Mesendoderm (in vitro differentiated cells): ENCODE results near the gene RAB36.

ENCODE experiments used
- DNase-seq: peaks from one replicate; pipeline ENCODE4 v3.0.0; 2013
- H2AK5ac ChIP-seq: 2 replicates; pipeline ENCODE4 v1.6.1; 2013; ENCODE audit warnings: low read length, inconsistent platforms
- H2BK120ac ChIP-seq: 2 replicates; pipeline ENCODE4 v1.6.1; 2013; ENCODE audit warnings: low read depth, mild to moderate bottlenecking, low read length, moderate library complexity, mixed read lengths
- H2BK15ac ChIP-seq: replicated peaks from 2 replicates; pipeline ENCODE4 v1.6.1; 2013; ENCODE audit warnings: low read depth, mild to moderate bottlenecking, moderate library complexity
- H2BK5ac ChIP-seq: 2 replicates; pipeline ENCODE4 v1.6.1; 2013; ENCODE audit warnings: low read length, inconsistent platforms
- H3K18ac ChIP-seq: 2 replicates; pipeline ENCODE4 v1.6.1; 2013; ENCODE audit warnings: mild to moderate bottlenecking, low read length, mixed read lengths
- H3K23ac ChIP-seq: one replicate; pipeline ENCODE4 v1.6.1; 2013; ENCODE audit warnings: low read length
- H3K27ac ChIP-seq: 2 replicates; pipeline ENCODE4 v1.5.1; 2013; ENCODE audit warnings: low read depth, mild to moderate bottlenecking, inconsistent platforms, low read length, moderate library complexity
- H3K27me3 ChIP-seq: 2 replicates; pipeline ENCODE4 v1.6.1; 2013; ENCODE audit warnings: low read length, control low read depth, mild to moderate bottlenecking, inconsistent platforms; ENCODE audit not compliant: insufficient read depth, poor library complexity
- H3K36me3 ChIP-seq: 2 replicates; pipeline ENCODE4 v1.6.1; 2013; ENCODE audit warnings: low read length, inconsistent platforms; ENCODE audit not compliant: control insufficient read depth, insufficient read depth
- H3K4ac ChIP-seq: one replicate; pipeline ENCODE4 v1.6.1; 2013; ENCODE audit warnings: low read depth, mild to moderate bottlenecking, low read length, moderate library complexity
- H3K4me1 ChIP-seq: 2 replicates; pipeline ENCODE4 v1.6.1; 2013; ENCODE audit warnings: low read depth, low read length, inconsistent platforms; ENCODE audit not compliant: control insufficient read depth
- H3K4me2 ChIP-seq: 2 replicates; pipeline ENCODE4 v1.6.1; 2013; ENCODE audit warnings: low read length
- H3K4me3 ChIP-seq: 2 replicates; pipeline ENCODE4 v1.5.1; 2013; ENCODE audit warnings: mild to moderate bottlenecking, low read length
- H3K56ac ChIP-seq: one replicate; pipeline ENCODE4 v1.6.1; 2013; ENCODE audit warnings: low read length
- H3K79me1 ChIP-seq: 2 replicates; pipeline ENCODE4 v1.6.1; 2013; ENCODE audit warnings: low read length, inconsistent platforms
- H3K79me2 ChIP-seq: 2 replicates; pipeline ENCODE4 v1.6.1; 2013; ENCODE audit warnings: mild to moderate bottlenecking, low read length; ENCODE audit not compliant: control insufficient read depth, insufficient read depth
- H3K9ac ChIP-seq: 2 replicates; pipeline ENCODE4 v1.6.1; 2013; ENCODE audit warnings: low read length, inconsistent platforms
- H4K5ac ChIP-seq: one replicate; pipeline ENCODE4 v1.6.1; 2013; ENCODE audit warnings: low read length
- H4K8ac ChIP-seq: one replicate; pipeline ENCODE4 v1.6.1; 2013; ENCODE audit warnings: low read depth, mild to moderate bottlenecking, control low read depth, low read length, moderate library complexity
- WGBS: extraction: QIAGEN DNeasy Blood & Tissue Kit; methylation state at CpG from one replicate; pipeline ENCODE4 v1.1.7; 2013; ENCODE audit warnings: low lambda C conversion rate, missing lambda C conversion rate; ENCODE audit not compliant: insufficient coverage; ENCODE audit errors: extremely low coverage; 5-methylcytosine and 5-hydroxymethylcytosine counted together

Gene RAB36

DNA sequence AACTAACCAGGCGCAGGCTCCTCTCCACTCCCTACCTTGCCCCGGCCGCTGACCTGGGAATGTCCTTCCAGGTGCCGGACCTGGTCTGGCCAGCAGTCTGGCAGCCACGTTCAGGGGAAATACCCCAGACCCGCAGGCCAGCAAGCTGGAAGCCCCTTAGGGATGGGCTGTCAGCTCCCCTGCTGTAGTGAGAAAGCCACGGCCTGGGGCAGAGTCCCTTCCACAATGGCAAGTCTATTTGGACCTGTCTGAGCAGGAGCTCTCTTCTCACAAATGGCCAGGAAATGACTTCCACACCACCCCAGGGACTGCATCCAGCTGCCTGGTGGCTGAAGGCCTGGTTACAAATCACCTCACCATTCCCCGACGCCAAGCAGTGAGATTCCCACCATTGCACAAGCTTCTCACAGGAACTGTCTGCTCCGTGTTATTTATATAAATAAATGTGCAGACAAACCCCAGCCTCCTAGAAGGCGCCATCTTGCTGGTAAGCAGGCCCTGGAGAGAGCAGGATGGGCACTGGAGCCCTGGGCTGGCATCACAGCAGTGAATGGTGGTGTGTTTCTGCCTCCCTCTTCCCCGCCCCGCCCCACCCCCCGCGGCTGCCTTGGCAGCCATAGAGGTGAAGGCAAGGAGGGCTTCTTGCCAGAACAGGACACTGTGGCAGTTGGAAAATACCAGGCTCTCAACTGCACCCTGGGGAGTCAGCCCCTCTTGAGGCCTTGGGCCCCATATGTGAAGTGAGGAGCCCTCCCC, 27.2 kb upstream of the RAB36 start:
- DNase-seq, result peak; percentile 48
- no peak overlapping the region for H4K5ac ChIP-seq

DNA sequence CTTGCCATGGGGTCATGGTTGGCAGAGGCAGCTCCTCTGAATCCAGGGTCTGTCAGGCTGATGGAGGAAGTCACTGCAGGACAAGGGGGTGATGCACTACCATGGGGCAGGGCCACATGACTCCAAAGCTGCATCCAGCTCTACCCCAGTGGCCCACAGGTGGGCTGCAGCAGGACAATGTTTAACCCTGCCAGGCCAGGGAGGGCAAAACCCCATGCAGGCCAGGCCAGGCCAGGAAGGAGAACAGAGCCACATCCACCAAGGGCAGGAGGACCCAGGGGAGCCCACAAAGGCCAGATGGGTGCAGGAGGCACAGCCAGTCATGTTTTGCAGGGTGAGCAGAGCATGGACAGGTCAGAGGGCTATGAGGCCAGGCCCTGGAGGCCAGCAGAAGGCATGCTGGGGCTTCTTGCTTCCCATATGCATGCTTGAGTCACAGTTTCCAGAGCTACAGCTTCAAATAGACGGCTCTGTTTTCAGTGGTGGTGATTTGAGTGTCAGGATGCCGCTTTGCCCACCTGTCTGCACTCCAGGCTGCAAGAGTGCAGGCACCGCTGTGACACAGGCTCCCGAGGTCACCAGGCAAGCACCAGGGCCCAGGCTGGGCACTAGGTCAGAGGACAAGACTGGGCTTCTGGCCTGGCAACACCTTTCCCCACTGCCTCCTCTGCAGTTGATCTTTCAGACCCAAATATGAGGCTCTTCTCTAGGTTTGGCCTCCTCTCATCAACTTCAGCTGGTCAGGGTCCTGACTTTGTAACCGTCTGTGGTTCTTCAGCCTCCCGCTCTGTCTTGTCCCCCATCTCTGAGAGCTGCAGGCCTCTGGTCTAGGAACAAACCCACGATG, 26.4 kb upstream of the RAB36 start:
- no peaks in the 10 kb centered on the region for H3K79me1 ChIP-seq
- H3K9ac ChIP-seq, result no peak overlapping the region
- H3K4ac ChIP-seq, result no peak overlapping the region
- no peak overlapping the region for H4K8ac ChIP-seq
- no peak overlapping the region for H3K4me2 ChIP-seq
- no peak overlapping the region for H2AK5ac ChIP-seq
- DNase-seq, result no peak
- no peaks in the 10 kb centered on the region for H3K4me1 ChIP-seq
- H2BK15ac ChIP-seq, result no peak overlapping the region
- H2BK5ac ChIP-seq, result no peak overlapping the region
- no CpG with 5 or more reads among the region's 7 CpGs for WGBS
- no peak overlapping the region for H3K23ac ChIP-seq
- no peak overlapping the region for H3K27ac ChIP-seq
- no peak overlapping the region for H3K4me3 ChIP-seq
- no peaks in the 10 kb centered on the region for H3K36me3 ChIP-seq
- no peak overlapping the region for H4K5ac ChIP-seq
- H3K27me3 ChIP-seq, result no peaks in the 10 kb centered on the region
- H3K56ac ChIP-seq, result peak overlapping the region; percentile 4
- no peak overlapping the region for H3K18ac ChIP-seq
- no peaks in the 10 kb centered on the region for H3K79me2 ChIP-seq
- H2BK120ac ChIP-seq, result no peak overlapping the region

More for the DNA sequence above, 27.2 kb upstream of the RAB36 start:
- no peaks in the 10 kb centered on the region for H3K36me3 ChIP-seq
- no peak overlapping the region for H3K23ac ChIP-seq
- H3K4me2 ChIP-seq, result no peak overlapping the region
- no peak overlapping the region for H4K8ac ChIP-seq
- no peak overlapping the region for H3K56ac ChIP-seq
- H3K4me1 ChIP-seq, result no peaks in the 10 kb centered on the region
- no peak overlapping the region for H3K18ac ChIP-seq
- H3K4ac ChIP-seq, result no peak overlapping the region
- no peak overlapping the region for H2BK120ac ChIP-seq
- H3K9ac ChIP-seq, result no peak overlapping the region
- H3K79me1 ChIP-seq, result no peaks in the 10 kb centered on the region
- H3K27me3 ChIP-seq, result no peaks in the 10 kb centered on the region
- no peak overlapping the region for H2BK15ac ChIP-seq
- H2BK5ac ChIP-seq, result no peak overlapping the region
- WGBS, result no CpG with 5 or more reads among the region's 15 CpGs
- no peak overlapping the region for H3K4me3 ChIP-seq
- no peak overlapping the region for H2AK5ac ChIP-seq
- no peak overlapping the region for H3K27ac ChIP-seq
- H3K79me2 ChIP-seq, result no peaks in the 10 kb centered on the region

DNA sequence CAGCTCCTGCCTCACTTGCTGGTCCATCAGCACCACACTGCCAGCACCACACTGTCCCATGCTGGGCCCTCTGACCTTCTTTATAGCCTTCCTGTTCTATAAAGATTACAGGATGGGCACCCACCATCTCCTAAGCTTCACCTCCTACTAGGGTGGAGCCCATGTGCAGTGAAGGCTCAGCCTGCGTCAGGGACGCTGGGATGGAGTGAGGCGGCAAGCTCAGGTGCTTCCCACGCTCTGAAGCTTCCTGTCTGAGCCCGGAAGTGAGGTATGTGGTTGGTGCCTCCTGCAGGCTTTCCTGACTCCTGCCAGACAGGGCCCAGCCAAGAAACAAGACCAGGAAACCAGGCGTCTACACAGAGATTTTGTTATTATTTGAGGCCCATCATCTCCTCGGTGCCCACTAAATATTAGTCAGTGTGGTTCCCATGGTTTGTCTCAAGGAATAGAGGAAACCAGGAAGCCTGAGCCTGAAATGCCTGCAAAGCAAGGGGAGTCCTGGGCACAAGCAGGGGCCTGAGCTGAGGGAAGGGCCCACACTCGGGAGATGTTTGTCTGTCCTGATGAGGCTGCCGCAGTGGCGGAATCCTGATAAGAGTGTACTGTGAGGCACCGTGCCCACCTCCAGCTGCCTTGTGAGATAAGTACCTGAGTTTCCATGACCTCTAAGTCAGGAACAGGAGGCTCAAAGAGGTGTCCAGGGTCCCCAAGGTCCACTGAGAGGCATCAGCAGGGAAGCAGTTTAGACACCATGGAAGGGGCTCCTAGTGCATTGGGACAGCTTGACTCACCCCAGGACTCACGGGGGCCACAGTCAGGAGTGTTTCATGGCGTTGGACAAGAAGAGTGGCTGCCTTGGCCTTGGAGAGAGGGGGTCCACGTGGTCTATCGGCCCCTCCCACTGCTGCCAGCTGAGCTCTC, 25.5 kb upstream of the RAB36 start:
- Histone ChIP-seq H4K8ac (no peak overlapping the region), H3K4ac (no peak overlapping the region), H3K4me3 (no peak overlapping the region), H3K9ac (no peak overlapping the region), H3K18ac (no peak overlapping the region), H2BK5ac (no peak overlapping the region), H4K5ac (no peak overlapping the region), H3K23ac (no peak overlapping the region), H3K4me1 (no peaks in the 10 kb centered on the region), H3K4me2 (no peak overlapping the region), H3K79me1 (no peaks in the 10 kb centered on the region), H2BK15ac (no peak overlapping the region), H3K36me3 (no peaks in the 10 kb centered on the region), H3K27me3 (no peaks in the 10 kb centered on the region), H3K27ac (no peak overlapping the region), H2BK120ac (no peak overlapping the region), H2AK5ac (no peak overlapping the region), H3K56ac (no peak overlapping the region), H3K79me2 (no peaks in the 10 kb centered on the region)
- peak; percentile 45 for DNase-seq
- WGBS, result no CpG with 5 or more reads among the region's 15 CpGs

DNA sequence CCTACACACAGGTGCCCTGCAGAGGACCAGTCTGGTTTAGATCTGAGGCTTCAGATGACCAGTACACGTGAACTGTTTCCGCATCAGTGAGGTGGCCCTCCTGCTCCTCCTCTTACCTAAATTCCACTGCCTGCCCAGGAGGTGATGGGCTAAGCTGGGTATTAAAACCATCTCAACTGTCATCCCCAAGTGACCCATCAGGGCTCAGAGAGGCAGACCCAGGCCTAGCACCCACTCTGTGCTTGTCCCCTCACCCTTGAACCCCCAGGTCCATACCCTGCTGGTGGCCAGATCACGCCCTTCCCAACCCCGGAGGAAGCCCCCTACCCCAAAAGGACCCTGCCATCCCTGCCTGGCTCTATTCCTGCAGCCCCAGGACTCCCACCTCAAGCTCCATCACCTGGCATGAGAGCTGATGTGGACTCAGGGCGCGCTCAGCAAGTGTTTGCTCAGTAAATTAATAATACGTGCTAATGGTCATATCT, 24.8 kb upstream of the RAB36 start:
- Histone ChIP-seq H3K9ac (no peak overlapping the region), H3K79me1 (no peaks in the 10 kb centered on the region), H3K4ac (no peak overlapping the region), H3K23ac (no peak overlapping the region), H3K27me3 (no peaks in the 10 kb centered on the region), H3K4me3 (no peak overlapping the region), H3K18ac (no peak overlapping the region), H2BK5ac (no peak overlapping the region), H2AK5ac (no peak overlapping the region), H3K56ac (no peak overlapping the region), H3K36me3 (no peaks in the 10 kb centered on the region), H4K5ac (no peak overlapping the region), H3K4me2 (no peak overlapping the region), H3K4me1 (no peaks in the 10 kb centered on the region), H3K79me2 (no peaks in the 10 kb centered on the region), H4K8ac (no peak overlapping the region), H3K27ac (no peak overlapping the region), H2BK120ac (no peak overlapping the region), H2BK15ac (no peak overlapping the region)
- WGBS, result no CpG with 5 or more reads among the region's 7 CpGs
- DNase-seq, result no peak

GRCh38 chr22:23121000-23121421, 24.3 kb upstream of the RAB36 start:
- Histone ChIP-seq H3K27me3 (no peaks in the 10 kb centered on the region), H3K36me3 (no peaks in the 10 kb centered on the region), H4K5ac (no peak overlapping the region), H4K8ac (no peak overlapping the region), H2BK15ac (no peak overlapping the region), H3K4ac (no peak overlapping the region), H2BK5ac (no peak overlapping the region), H3K27ac (no peak overlapping the region), H3K23ac (no peak overlapping the region), H3K4me3 (no peak overlapping the region), H3K4me1 (no peaks in the 10 kb centered on the region), H3K9ac (no peak overlapping the region), H3K79me1 (no peaks in the 10 kb centered on the region), H2BK120ac (no peak overlapping the region), H3K79me2 (no peaks in the 10 kb centered on the region), H2AK5ac (no peak overlapping the region), H3K56ac (no peak overlapping the region), H3K4me2 (no peak overlapping the region), H3K18ac (no peak overlapping the region)
- DNase-seq, result peak; percentile 30
- no CpG with 5 or more reads among the region's 4 CpGs for WGBS
